HepG2 (cell line): ENCODE measurements around the gene HSP90AB1.

ENCODE experiments used
- ASH2L ChIP-seq: fragments of 300-600, 200-600 bp; sonication (generic); IDR thresholded peaks from 2 replicates; pipeline ENCODE4 v1.7.0; 2017; ENCODE audit warnings: low read depth, mild to moderate bottlenecking, moderate library complexity, mixed read lengths, low read length; ENCODE audit not compliant: insufficient read length
- CBX5 ChIP-seq: sonication (generic); formaldehyde crosslinking; IDR thresholded peaks from 2 replicates; pipeline ENCODE4 v1.4.0; 2020; ENCODE audit warnings: missing genetic modification reagents, borderline replicate concordance
- CTCF ChIP-seq: sonication (generic); formaldehyde crosslinking; IDR thresholded peaks from 2 replicates; pipeline ENCODE4 v1.5.0; 2020; ENCODE audit warnings: mild to moderate bottlenecking, missing genetic modification reagents, moderate library complexity
- EP300 ChIP-seq, 3 experiments: sonication (generic) in 1 of 3; formaldehyde crosslinking in 1 of 3; IDR thresholded peaks; 2 replicates each; pipeline versions ENCODE4 v1.5.1 to v1.6.1; 2011 to 2020; ENCODE audit warnings: low read depth in 2 of 3, low read length in 2 of 3, borderline replicate concordance in 1 of 3, improper control_type of control experiment in 1 of 3, mild to moderate bottlenecking in 1 of 3, missing genetic modification reagents in 1 of 3, moderate library complexity in 1 of 3
- KAT2B ChIP-seq: fragments of 150-350 bp; IDR thresholded peaks from 2 replicates; pipeline ENCODE4 v1.6.1; 2014; ENCODE audit warnings: low read depth, low read length, borderline replicate concordance
- MAFG ChIP-seq: sonication (generic); formaldehyde crosslinking; IDR thresholded peaks from 2 replicates; pipeline ENCODE4 v1.5.1; 2020; ENCODE audit warnings: mild to moderate bottlenecking, missing genetic modification reagents
- NFE2L1 ChIP-seq: sonication (generic); formaldehyde crosslinking; IDR thresholded peaks from 2 replicates; pipeline ENCODE4 v1.4.0; 2020; ENCODE audit warnings: missing genetic modification reagents, mild to moderate bottlenecking, borderline replicate concordance
- POLR2AphosphoS5 ChIP-seq: IDR thresholded peaks from 2 replicates; pipeline ENCODE4 v1.6.1; 2012; ENCODE audit warnings: low read depth, low read length
- THAP11 ChIP-seq: IDR thresholded peaks from 2 replicates; pipeline ENCODE4 v1.6.1; 2016; ENCODE audit warnings: missing biosample characterization, missing genetic modification reagents
- ZNF224 ChIP-seq: sonication (generic); formaldehyde crosslinking; IDR thresholded peaks from 2 replicates; pipeline ENCODE4 v1.5.0; 2020; ENCODE audit warnings: mild to moderate bottlenecking, missing genetic modification reagents
- ZNF354B ChIP-seq: sonication (generic); formaldehyde crosslinking; IDR thresholded peaks from 2 replicates; pipeline ENCODE4 v1.8.0; 2022; ENCODE audit warnings: mild to moderate bottlenecking, missing genetic modification reagents
- ZNF709 ChIP-seq: sonication (generic); formaldehyde crosslinking; IDR thresholded peaks from 2 replicates; pipeline ENCODE4 v1.5.0; 2020; ENCODE audit warnings: mild to moderate bottlenecking, missing genetic modification reagents

DNA sequence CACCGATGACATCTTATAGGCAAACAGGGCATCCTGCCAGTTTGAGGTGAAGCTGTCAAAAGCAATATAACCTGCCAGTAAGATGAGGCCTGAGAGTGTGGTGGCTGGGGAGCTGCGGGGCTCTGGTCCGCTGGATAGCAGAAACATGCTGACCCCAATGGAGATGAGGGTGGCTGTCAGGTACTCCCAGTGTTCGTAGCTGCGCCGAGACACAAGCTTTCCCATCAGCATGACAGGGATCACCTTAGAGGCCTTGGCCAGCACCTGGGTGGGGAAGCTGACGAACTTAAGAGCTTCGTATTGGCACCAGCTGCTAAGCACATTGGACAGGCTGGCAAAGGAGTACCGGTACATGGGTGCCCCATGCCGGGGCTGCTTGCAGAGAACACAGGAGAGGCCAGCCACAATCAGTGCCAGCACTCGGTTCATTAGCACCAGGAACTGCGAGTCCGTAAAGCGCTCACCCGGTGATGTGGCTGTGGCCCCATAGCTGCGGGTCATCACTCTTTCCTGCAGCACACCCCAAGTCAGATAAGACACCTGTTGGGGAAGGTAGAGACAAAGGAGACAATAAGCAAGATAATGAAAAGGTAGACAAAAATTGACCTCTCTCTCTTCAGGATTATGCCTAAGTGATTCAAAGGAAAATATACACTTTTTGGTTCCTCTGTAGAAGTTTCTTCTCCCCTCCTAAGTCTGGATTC is 8.4 kb downstream of the HSP90AB1 start:
- TF ChIP-seq ASH2L (no peak), NFE2L1 (CRISPR knock-in tag) (0 out of 2 replicates have a peak, but pooled peaks have one; percentile 23), POLR2AphosphoS5 (0 out of 2 replicates have a peak, but pooled peaks have one; percentile 4), THAP11 (CRISPR knock-in tag) (no peak), EP300 (IDR thresholded peaks at IDR 0.05; ENCODE audit: low read depth in 2 of 2, low read length in 2 of 2) (no peak), EP300 (CRISPR knock-in tag; IDR thresholded peaks at IDR 0.05; ENCODE audit: borderline replicate concordance) (no peak), CTCF (CRISPR knock-in tag) (no peak), KAT2B (no peak), CBX5 (CRISPR knock-in tag) (no peak), ZNF354B (CRISPR knock-in tag) (no peak), MAFG (no peak), ZNF224 (CRISPR knock-in tag) (no peak), ZNF709 (CRISPR knock-in tag) (no peak)
